ENCODE data around the gene SYNPR. TPM values are rescaled to one million over a fixed set of nuclear protein-coding genes. Genes with fewer than 3 reads are reported as not detected.

The SYNPR gene
- total and polyA plus RNA-seq, 7 donors = 0.16 to 1.4 (median 0.32) TPM; not detected in 2

DNA sequence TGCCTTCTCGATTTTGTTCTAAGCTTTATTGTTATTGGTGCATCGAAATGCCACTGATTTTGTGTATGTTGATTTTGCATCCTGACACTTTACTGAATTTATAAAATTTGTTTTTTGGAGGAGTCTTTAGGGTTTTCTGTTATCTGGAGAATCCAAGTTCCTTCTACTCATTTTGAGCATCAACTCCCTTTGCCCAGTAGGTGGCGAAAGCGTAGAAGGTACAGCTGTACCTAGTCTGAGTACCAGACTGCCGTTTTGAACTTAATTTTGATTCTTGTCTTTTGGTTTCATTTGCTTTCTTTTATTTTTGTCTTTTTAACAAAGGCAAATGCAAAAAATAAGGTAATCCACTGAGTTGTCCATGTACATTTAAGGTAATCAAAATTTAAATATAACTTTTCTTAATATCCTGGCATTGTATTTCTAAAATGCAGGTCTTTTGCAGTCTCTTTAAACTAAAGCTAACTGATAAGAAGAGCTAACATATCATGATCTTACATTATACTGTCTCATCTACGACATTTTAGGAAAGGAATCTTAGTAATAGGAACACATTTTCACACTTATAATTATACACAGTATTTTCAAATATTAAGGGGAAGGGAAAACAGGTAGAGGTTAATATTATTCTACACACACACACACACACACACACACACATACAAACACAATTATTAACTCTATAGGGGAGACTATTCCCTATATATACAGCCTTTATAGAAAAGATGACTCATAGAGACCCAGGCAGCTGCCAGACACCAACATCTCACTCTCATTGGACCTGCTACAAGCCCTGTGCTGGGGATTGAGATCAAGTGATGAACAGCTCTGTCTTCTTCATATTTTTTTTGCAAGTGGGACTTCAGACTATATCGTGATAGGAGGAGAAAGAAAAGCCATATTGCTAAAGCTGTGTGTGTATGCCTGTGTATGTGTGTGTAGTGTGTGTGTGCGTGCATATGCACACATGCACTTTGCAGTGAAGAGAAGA is 71.8 kb downstream of the SYNPR start:
- no peaks in the 10 kb centered on the region for H3K36me3 ChIP-seq
- no peaks in the 10 kb centered on the region for H3K4me1 ChIP-seq
- intact Hi-C loops (cut with DNase I) = loop anchor here (5.0 kb wide), 1 partner anchor 467 kb away; the partner anchor contains the start of gene C3orf49
- DNase-seq = no peak
- H3K27ac ChIP-seq = no peak overlapping the region
- 21 to 24% methylated on average over 8 of the region's 8 CpGs for WGBS, 2 donors
- H3K4me3 ChIP-seq = no peak overlapping the region
- H3K9me3 ChIP-seq = no peaks in the 10 kb centered on the region
- TF ChIP-seq POLR2AphosphoS5 (IDR thresholded peaks at IDR 0.05) = no peak
- TF ChIP-seq, protein P1, sequence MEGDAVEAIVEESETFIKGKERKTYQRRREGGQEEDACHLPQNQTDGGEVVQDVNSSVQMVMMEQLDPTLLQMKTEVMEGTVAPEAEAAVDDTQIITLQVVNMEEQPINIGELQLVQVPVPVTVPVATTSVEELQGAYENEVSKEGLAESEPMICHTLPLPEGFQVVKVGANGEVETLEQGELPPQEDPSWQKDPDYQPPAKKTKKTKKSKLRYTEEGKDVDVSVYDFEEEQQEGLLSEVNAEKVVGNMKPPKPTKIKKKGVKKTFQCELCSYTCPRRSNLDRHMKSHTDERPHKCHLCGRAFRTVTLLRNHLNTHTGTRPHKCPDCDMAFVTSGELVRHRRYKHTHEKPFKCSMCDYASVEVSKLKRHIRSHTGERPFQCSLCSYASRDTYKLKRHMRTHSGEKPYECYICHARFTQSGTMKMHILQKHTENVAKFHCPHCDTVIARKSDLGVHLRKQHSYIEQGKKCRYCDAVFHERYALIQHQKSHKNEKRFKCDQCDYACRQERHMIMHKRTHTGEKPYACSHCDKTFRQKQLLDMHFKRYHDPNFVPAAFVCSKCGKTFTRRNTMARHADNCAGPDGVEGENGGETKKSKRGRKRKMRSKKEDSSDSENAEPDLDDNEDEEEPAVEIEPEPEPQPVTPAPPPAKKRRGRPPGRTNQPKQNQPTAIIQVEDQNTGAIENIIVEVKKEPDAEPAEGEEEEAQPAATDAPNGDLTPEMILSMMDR (IDR thresholded peaks at IDR 0.05) = peak in 3 of 4 experiments; percentile 41 to 55 (median 54)
- no peak for TF ChIP-seq EP300 (IDR thresholded peaks at IDR 0.05)
- peaks cover 0 to 16% (median 0%) of the 10 kb centered on the region in 3 donors for H3K27me3 ChIP-seq

DNA sequence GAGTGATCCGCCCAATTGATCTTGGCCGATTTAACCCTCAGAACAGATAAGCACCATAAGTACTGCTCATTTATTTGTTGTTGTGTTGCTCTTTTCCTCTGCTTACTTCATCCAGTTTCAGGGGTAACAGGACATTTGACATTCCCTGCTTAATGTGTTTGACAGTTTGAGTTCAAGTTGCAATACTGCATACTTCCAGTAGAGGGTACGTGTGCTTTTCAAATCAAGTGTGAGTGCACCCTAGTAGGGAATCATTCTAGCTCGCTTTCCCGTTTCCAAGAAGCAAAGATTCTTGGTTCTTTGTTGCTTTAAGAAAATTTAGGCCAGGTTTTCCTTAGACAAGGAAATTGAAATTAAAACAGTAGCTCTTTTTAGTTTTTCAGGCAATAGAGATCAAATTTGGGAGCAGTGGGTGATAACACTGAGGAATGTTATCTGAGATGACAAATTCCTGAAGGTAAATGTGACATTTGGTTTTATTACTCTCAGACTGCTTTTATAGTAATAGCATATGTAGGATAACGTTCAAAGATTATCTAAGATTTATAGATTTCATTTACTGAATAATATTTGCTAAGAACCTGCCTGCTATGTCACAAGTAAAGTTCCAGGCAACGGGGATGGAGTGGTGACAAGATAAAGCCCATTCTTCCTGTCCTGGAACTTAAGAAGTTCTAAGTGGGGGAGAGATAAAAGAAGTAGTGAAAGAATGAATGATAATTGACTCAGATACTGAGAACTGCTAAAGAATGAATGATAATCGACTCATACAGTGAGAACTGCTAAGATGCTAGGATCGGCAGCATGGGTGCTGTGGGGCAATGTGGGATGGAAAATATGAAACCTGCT is 73.3 kb downstream of the SYNPR start:
- WGBS, 2 donors = 13 to 34% methylated on average over 9 of the region's 9 CpGs
- no peak for DNase-seq
- TF ChIP-seq, protein P1 (IDR thresholded peaks at IDR 0.05) = peak; percentile 34 to 81 (median 78)
- TF ChIP-seq POLR2AphosphoS5 (IDR thresholded peaks at IDR 0.05) (no peak), POLR2A (IDR thresholded peaks at IDR 0.05) (no peak)
- Histone ChIP-seq H3K4me1 (no peaks in the 10 kb centered on the region), H3K4me3 (no peak overlapping the region), H3K9me3 (no peaks in the 10 kb centered on the region), H3K27ac (no peak overlapping the region), H3K27me3 (peaks cover 0 to 16% (median 0%) of the 10 kb centered on the region in 3 donors), H3K36me3 (no peaks in the 10 kb centered on the region)
- intact Hi-C loops (cut with DNase I) = loop anchor here (5.0 kb wide), 1 partner anchor 466 kb away; the partner anchor contains the start of gene C3orf49

- DNase-seq = no peak
- intact Hi-C loops (cut with DNase I) = loop anchor here (5.0 kb wide), 1 partner anchor 465 kb away; the partner anchor contains the start of gene C3orf49
- Histone ChIP-seq H3K4me3 (no peak overlapping the region), H3K27ac (no peak overlapping the region), H3K36me3 (no peaks in the 10 kb centered on the region), H3K27me3 (peaks cover 0 to 16% (median 0%) of the 10 kb centered on the region in 3 donors), H3K4me1 (no peaks in the 10 kb centered on the region), H3K9me3 (no peaks in the 10 kb centered on the region)
- no peak for TF ChIP-seq POLR2AphosphoS5 (IDR thresholded peaks at IDR 0.05)
- no peak for TF ChIP-seq POLR2A (IDR thresholded peaks at IDR 0.05)
- TF ChIP-seq, protein P1 (IDR thresholded peaks at IDR 0.05) = no peak
- no peak for TF ChIP-seq EP300 (IDR thresholded peaks at IDR 0.05)
- WGBS, 2 donors = 19 to 60% methylated on average over 2 of the region's 2 CpGs
Measured at GRCh38 chr3:63352008-63352279, 73.8 kb downstream of the SYNPR start.

- Histone ChIP-seq H3K27me3 (peaks cover 0 to 16% (median 0%) of the 10 kb centered on the region in 3 donors), H3K27ac (no peak overlapping the region), H3K36me3 (no peaks in the 10 kb centered on the region), H3K4me3 (no peak overlapping the region), H3K4me1 (no peaks in the 10 kb centered on the region), H3K9me3 (no peaks in the 10 kb centered on the region)
- DNase-seq = no peak
- TF ChIP-seq EP300 (IDR thresholded peaks at IDR 0.05) (no peak), POLR2A (IDR thresholded peaks at IDR 0.05) (no peak), POLR2AphosphoS5 (IDR thresholded peaks at IDR 0.05) (no peak)
- TF ChIP-seq, protein P1 (IDR thresholded peaks at IDR 0.05) = no peak
- intact Hi-C loops (cut with DNase I) = loop anchor here (5.0 kb wide), 1 partner anchor 464 kb away; the partner anchor contains the start of gene C3orf49
- WGBS, 2 donors = 81 to 88% methylated on average over 5 of the region's 5 CpGs
Measured at GRCh38 chr3:63353383-63353782, 75.3 kb downstream of the SYNPR start.
